Spleen (tissue), 11 donors: ENCODE data around the gene ST6GALNAC1. TPM values are rescaled to one million over a fixed set of nuclear protein-coding genes. Genes with fewer than 3 reads are reported as not detected.

ENCODE experiments used
- DNase-seq: peaks from one replicate; pipeline ENCODE4 v3.0.0-alpha.2; 2020
- H3K27ac ChIP-seq, 8 donors: fragments of 200-600 bp; sonication (generic) in 7 of 8; 1 replicate in 4 of 8; 2 replicates in 4 of 8; pipeline versions ENCODE4 v1.5.0 to v1.8.0; 2016 to 2021; ENCODE audit warnings: inconsistent platforms in 4 of 8, mild to moderate bottlenecking in 4 of 8, moderate library complexity in 1 of 8
- H3K27me3 ChIP-seq, 7 donors: fragments of 200-600 bp; sonication (generic) in 6 of 7; replicated peaks in 1 of 7; 1 replicate in 4 of 7; 2 replicates in 3 of 7; pipeline versions ENCODE4 v1.5.0 to v1.8.0; 2016 to 2021; ENCODE audit warnings: inconsistent platforms in 3 of 7, mild to moderate bottlenecking in 1 of 7
- H3K36me3 ChIP-seq, 6 donors: fragments of 200-600 bp; sonication (generic) in 5 of 6; 1 replicate in 4 of 6; 2 replicates in 2 of 6; pipeline versions ENCODE4 v1.5.0 to v1.8.0; 2016 to 2021; ENCODE audit warnings: inconsistent platforms in 2 of 6
- H3K4me1 ChIP-seq, 6 donors: fragments of 200-600 bp; sonication (generic) in 5 of 6; 1 replicate in 3 of 6; 2 replicates in 3 of 6; pipeline versions ENCODE4 v1.5.0 to v1.8.0; 2016 to 2021; ENCODE audit warnings: inconsistent platforms in 3 of 6
- H3K4me3 ChIP-seq, 8 donors: fragments of 200-600 bp; sonication (generic) in 7 of 8; 1 replicate in 4 of 8; 2 replicates in 4 of 8; pipeline versions ENCODE4 v1.5.0 to v1.8.0; 2016 to 2021; ENCODE audit warnings: inconsistent platforms in 4 of 8, mild to moderate bottlenecking in 4 of 8, moderate library complexity in 2 of 8
- H3K9me3 ChIP-seq, 8 donors: fragments of 200-600 bp; sonication (generic) in 7 of 8; 1 replicate in 4 of 8; 2 replicates in 4 of 8; pipeline versions ENCODE4 v1.5.0 to v1.8.0; 2016 to 2021; ENCODE audit warnings: inconsistent platforms in 4 of 8
- POLR2A ChIP-seq, 3 donors: fragments of 450-650 bp; IDR thresholded peaks; one replicate each; pipeline ENCODE4 v1.5.1; 2017; ENCODE audit warnings: antibody characterized with exemption in 3 of 3, mild to moderate bottlenecking in 1 of 3
- POLR2AphosphoS5 ChIP-seq, 3 donors: sonication (generic); formaldehyde crosslinking; IDR thresholded peaks; one replicate each; pipeline ENCODE4 v1.5.1; 2017; ENCODE audit warnings: antibody characterized with exemption in 3 of 3
- WGBS, 5 donors: extraction: QIAGEN DNeasy Blood & Tissue Kit in 3 of 5; methylation state at CpG; one replicate each; pipeline versions ENCODE4 v1.1.5 to v1.1.7; 2013 to 2018; 5-methylcytosine and 5-hydroxymethylcytosine counted together
- intact Hi-C: fragments of 100-400 bp; cut with DNase I; formaldehyde crosslinking; loops from one replicate; pipeline ENCODE4 v1.15.0; 2023; ENCODE audit warnings: low total_unique reads
- polyA plus RNA-seq, 3 donors: library from polyadenylated mRNA; stranded (reverse); fragments of 200-250 nt; gene quantifications; one replicate each; pipeline ENCODE4 v1.2.1, GENCODE V29; 2013
- total RNA-seq, 7 donors: library from RNA; depleted of rRNA in 3 of 7; stranded (reverse); fragments of >200 nt in 3 of 7; fragmentation: NEBNext Ultra II Directional in 4 of 7; extraction: Animal tissue kit (Norgen Biotek cat#: 25700) in 4 of 7; gene quantifications; one replicate each; pipeline versions ENCODE4 v1.1.0 to v1.2.1, GENCODE V29; 2016 to 2021
- TF ChIP-seq, protein P1 (sequence below), 11 experiments: fragments of 200-600 bp in 7 of 11; fragments of 450-650 bp in 4 of 11; sonication (generic) in 4 of 11; IDR thresholded peaks in 8 of 11; conservative IDR thresholded peaks in 3 of 11; 1 replicate in 7 of 11; 2 replicates in 4 of 11; pipeline versions ENCODE4 v1.4.0 to v1.8.0; 2016 to 2021; ENCODE audit warnings: antibody characterized with exemption in 11 of 11, inconsistent platforms in 4 of 11, mild to moderate bottlenecking in 1 of 11
- donor health status: healthy with polysubstance abuse.
- donor health status: DM: no; HTN: no; CAD: no; lungs with moderate emphysema.
- donor health status: DM: no; HTN: no; CAD: no.
- donor health status: Bipolar disorder and iron deficiency.
- donor health status: healthy.
- donor health status: DM: no; HTN: no; CAD: no.
- donor health status: DM: yes; HTN: yes; CAD: no.

ST6GALNAC1 gene
- total and polyA plus RNA-seq, 10 donors = 2.3 to 25.3 (median 12.9) TPM

GRCh38 chr17:76675648-76676047 lies 32.1 kb upstream of the ST6GALNAC1 start:
- DNase-seq = no peak
- TF ChIP-seq POLR2AphosphoS5 (IDR thresholded peaks at IDR 0.05) (no peak), POLR2A (IDR thresholded peaks at IDR 0.05) (no peak)
- TF ChIP-seq, protein P1, sequence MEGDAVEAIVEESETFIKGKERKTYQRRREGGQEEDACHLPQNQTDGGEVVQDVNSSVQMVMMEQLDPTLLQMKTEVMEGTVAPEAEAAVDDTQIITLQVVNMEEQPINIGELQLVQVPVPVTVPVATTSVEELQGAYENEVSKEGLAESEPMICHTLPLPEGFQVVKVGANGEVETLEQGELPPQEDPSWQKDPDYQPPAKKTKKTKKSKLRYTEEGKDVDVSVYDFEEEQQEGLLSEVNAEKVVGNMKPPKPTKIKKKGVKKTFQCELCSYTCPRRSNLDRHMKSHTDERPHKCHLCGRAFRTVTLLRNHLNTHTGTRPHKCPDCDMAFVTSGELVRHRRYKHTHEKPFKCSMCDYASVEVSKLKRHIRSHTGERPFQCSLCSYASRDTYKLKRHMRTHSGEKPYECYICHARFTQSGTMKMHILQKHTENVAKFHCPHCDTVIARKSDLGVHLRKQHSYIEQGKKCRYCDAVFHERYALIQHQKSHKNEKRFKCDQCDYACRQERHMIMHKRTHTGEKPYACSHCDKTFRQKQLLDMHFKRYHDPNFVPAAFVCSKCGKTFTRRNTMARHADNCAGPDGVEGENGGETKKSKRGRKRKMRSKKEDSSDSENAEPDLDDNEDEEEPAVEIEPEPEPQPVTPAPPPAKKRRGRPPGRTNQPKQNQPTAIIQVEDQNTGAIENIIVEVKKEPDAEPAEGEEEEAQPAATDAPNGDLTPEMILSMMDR (IDR thresholded peaks at IDR 0.05 in 8 of 11, conservative IDR thresholded peaks at IDR 0.05 in 3 of 11) = no peak
- no peaks in the 10 kb centered on the region for H3K27me3 ChIP-seq
- H3K36me3 ChIP-seq = peaks cover 0 to 39% (median 0%) of the 10 kb centered on the region in 6 donors
- peaks cover 6 to 44% (median 19%) of the 10 kb centered on the region in 6 donors for H3K4me1 ChIP-seq
- H3K4me3 ChIP-seq = no peak overlapping the region
- 91 to 95% (median 93%) methylated on average over 6 of the region's 6 CpGs for WGBS, 5 donors
- no peak overlapping the region for H3K27ac ChIP-seq
- H3K9me3 ChIP-seq = no peaks in the 10 kb centered on the region
- intact Hi-C loops = no loop called here

DNA sequence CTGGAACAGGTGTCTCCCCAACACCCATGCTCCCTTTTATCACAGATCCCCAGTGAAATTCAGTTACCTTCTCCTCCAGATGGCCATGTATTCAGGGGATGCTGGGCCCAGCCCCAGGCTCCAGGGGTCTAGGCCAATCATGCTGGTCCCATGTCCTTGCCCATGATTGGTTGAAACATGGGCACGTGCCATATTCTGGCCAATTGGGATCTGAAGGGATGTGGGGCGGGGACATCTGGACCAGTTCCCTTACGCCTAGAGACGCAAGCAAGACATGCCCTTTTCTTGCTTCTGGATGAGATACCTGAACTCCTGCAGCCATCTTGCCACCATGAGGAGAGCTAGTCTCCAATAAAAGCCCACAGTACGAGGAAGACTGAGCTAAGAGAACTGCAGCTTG lies 31.0 kb upstream of the ST6GALNAC1 start:
- Histone ChIP-seq H3K27me3 (no peaks in the 10 kb centered on the region), H3K36me3 (peaks cover 0 to 34% (median 0%) of the 10 kb centered on the region in 6 donors), H3K4me1 (peaks cover 6 to 54% (median 24%) of the 10 kb centered on the region in 6 donors), H3K9me3 (no peaks in the 10 kb centered on the region), H3K27ac (no peak overlapping the region), H3K4me3 (no peak overlapping the region)
- intact Hi-C loops = no loop called here
- 93 to 98% (median 98%) methylated on average over 4 to 5 of the region's 5 CpGs for WGBS, 5 donors
- TF ChIP-seq POLR2AphosphoS5 (IDR thresholded peaks at IDR 0.05) (no peak), POLR2A (IDR thresholded peaks at IDR 0.05) (no peak)
- TF ChIP-seq, protein P1 (IDR thresholded peaks at IDR 0.05 in 8 of 11, conservative IDR thresholded peaks at IDR 0.05 in 3 of 11) = no peak
- DNase-seq = no peak

- intact Hi-C loops = no loop called here
- peaks cover 6 to 48% (median 24%) of the 10 kb centered on the region in 6 donors for H3K4me1 ChIP-seq
- H3K4me3 ChIP-seq = no peak overlapping the region
- 59 to 83% (median 75%) methylated on average over 5 of the region's 5 CpGs for WGBS, 5 donors
- H3K27ac ChIP-seq = peak overlapping the region in 2 of 8 donors; percentile 18 to 92
- peaks cover 0 to 34% (median 0%) of the 10 kb centered on the region in 6 donors for H3K36me3 ChIP-seq
- no peaks in the 10 kb centered on the region for H3K9me3 ChIP-seq
- no peaks in the 10 kb centered on the region for H3K27me3 ChIP-seq
- DNase-seq = no peak
- TF ChIP-seq, protein P1 (IDR thresholded peaks at IDR 0.05 in 8 of 11, conservative IDR thresholded peaks at IDR 0.05 in 3 of 11) = no peak
- no peak for TF ChIP-seq POLR2A (IDR thresholded peaks at IDR 0.05)
- TF ChIP-seq POLR2AphosphoS5 (IDR thresholded peaks at IDR 0.05) = no peak
Observed at GRCh38 chr17:76673729-76674128, 30.2 kb upstream of the ST6GALNAC1 start.

- WGBS, 5 donors = 84 to 90% (median 88%) methylated on average over 3 of the region's 3 CpGs
- Histone ChIP-seq H3K4me1 (peaks cover 6 to 39% (median 24%) of the 10 kb centered on the region in 6 donors), H3K4me3 (no peak overlapping the region), H3K36me3 (peaks cover 0 to 32% (median 0%) of the 10 kb centered on the region in 6 donors), H3K27ac (peak overlapping the region in 4 of 8 donors; percentile 4 to 94 (median 91)), H3K27me3 (no peaks in the 10 kb centered on the region), H3K9me3 (no peaks in the 10 kb centered on the region)
- no peak for DNase-seq
- no peak for TF ChIP-seq POLR2AphosphoS5 (IDR thresholded peaks at IDR 0.05)
- no peak for TF ChIP-seq POLR2A (IDR thresholded peaks at IDR 0.05)
- TF ChIP-seq, protein P1 (IDR thresholded peaks at IDR 0.05 in 8 of 11, conservative IDR thresholded peaks at IDR 0.05 in 3 of 11) = no peak
- intact Hi-C loops = no loop called here
Observed at GRCh38 chr17:76672892-76673291, 29.3 kb upstream of the ST6GALNAC1 start.
